GM21723 (cell line): ENCODE results near the gene CGNL1.

Source experiments
- ATAC-seq: cut with Tn5 transposase; IDR thresholded peaks from one replicate; pipeline ENCODE4 v1.9.1; 2021; ENCODE audit warnings: mild to moderate bottlenecking, moderate library complexity; ENCODE audit not compliant: unreplicated experiment

The CGNL1 gene

DNA sequence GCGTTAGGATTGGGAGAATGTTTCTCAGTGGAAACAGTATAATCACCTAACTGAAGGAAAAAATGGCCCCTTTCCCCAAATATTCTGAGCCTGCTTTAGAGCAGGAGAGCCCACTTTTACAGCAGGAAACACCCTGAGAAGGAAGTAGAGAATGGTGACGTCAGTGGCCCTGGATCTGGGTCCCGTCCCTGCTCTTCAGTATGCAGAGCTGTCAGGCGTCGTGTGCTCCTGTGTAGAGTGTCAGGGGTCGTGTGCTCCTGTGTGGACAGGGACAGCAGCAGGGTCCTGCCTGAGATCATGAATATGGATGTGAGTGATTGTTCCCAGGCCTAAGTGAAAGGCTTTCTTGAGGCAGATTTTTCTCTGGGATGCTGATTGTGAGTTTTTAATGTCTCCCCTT is 45.2 kb downstream of the CGNL1 start:
- no peak for ATAC-seq

DNA sequence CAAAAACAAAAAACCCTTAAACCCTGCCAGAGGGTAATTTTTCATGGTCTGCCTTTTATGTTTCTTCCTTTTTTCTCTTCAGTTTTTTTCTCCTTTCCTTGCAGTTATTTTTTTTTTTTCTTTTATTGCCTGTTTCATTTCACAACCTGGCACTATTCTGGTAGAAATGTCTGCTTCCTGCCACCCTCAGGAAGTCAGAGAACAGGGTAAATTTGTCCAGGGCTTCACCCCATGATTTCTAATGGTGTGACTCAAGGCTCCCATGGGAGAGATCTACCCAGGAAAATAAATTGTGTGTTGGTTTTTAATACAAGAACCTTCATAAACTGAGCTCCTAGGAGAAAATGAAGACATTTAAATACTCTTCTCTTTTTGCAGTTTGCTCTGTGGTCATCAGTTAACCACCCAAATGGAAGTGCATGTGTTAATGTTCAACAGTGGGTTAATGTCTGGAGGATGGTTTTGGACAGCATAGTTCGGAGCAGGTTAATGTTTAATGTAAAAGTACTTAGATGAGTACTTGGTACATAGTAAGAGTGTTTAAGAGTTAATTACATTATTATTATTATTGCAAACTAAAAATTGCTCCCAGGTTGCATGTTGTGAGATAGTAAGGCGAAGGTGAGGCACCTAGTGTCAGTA is 45.9 kb downstream of the CGNL1 start:
- no peak for ATAC-seq

DNA sequence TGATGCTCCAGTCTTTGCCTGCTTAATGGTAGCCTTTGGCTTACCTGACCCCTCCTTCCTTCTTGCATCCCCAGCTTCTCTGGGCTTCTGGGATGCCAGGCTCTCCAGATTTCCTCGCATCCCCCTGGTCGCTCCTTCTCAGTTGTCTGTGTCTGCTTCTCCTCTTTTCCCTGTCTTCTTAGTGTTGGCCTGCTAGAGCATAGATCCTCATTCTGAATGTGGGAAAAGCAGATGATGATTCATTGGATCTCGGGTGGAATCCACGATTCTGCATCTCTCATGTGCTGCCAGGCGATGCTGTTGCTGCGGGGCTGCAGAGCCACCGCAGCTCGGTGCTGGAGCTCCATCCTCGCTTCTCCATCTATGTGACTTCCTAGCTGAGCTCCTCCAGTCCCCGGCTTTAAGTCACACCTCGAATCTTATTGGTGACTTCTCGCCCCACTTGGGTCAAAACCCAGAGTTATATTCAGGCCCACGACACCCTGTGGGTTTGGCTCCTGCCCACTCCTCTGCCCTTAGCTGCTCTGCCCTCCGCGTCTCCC is 47.4 kb downstream of the CGNL1 start:
- ATAC-seq, result no peak

DNA sequence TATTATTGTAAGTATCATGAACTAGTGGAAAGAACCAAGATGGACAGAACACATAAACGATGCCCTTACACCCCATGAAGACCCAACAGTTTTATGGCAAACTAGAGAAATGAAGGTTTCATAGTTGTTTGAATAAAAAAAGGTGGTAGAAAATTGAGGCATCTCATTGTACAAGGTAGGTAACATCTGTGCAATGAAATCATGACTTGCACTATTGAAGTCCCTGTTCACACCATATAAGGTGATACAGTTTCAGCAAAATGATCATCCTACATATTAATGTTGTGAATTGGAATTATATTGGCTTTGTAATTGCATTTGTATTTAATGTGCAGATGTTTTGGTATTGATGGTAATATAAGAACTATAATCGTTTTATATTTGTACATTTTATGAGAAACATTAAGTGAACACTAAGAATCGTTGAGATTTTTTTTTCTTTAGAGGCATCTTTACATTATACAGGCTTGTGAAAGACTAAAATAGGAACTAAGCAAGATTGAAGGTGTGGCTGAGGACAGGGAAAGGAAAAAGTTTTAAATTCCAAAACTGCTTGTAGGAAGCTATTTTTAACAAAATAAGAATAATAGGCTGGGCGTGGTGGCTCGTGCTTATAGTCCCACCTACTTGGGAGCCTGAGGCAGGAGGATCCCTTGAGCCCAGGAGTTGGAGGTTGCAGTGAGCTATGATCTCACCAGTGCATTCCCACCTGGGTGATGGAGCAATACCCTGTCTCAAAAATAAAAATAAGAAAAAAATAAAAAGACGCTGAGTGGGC is 48.5 kb downstream of the CGNL1 start:
- no peak for ATAC-seq

DNA sequence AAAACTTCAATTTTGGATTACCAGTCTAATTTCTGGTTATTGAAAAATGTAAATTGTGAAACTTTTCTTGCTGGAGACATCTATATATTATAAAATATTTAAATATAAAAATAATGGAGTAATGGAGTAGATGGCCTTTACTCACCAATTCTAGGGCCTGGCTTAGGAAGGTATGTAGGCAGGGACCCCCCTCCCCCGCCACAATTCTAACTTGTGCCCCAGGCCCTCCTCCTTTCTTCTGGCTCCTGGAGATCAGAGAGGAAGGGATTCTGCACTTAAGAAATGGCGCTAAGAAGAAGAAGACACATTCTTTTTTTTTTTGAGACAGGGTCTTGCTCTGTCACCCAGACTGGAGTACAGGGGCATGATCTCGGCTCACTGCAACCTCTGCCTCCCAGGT is 49.5 kb downstream of the CGNL1 start:
- no peak for ATAC-seq

DNA sequence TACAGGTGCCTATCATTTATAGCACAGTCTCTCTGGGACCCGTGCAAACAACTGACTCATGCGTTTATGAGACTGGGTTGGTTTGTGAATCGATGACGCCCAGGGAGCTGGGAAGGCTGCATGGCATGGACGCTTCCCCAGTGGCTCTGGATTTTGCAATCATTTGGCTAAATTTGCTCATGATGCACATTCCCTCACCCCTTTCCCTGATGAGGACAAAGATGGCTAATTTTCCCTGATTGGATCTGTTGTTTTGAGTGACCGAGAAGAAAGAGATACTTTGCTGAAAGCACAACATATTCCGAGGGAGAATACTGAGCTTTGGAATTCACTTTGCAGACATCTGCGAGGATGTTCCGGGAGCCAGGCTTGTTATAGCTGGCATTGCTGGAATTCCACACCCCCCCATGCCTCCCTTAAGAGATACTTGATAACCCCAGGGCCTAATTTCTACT is 51.1 kb downstream of the CGNL1 start:
- no peak for ATAC-seq

DNA sequence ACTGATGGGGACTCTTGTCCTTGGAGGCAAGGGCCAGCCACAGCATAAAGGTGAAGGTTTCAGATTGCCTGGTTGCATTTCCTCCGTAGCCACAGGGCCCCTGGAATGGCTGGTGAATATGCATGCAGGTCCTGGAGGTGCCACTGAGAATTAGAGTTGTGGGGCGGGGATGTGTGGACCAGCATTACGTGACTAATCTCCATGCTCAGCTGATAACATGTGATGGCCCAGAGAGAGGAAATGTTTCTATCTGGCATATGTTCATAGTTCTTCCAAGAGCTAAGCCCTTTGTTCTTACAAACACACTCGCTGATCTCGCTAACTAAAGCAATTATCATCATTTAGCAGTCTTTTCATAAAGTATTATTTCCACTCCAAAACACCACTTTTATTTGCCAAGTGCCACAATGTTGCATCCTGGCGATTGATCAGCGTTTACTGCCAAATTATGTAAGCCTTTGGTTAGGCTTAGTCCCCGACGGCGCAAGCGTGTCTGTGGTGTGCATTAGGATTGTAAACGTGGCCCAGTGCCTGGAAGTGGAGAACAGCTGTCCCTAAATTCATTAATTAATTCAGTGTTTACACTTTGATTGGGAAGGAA is 55.9 kb downstream of the CGNL1 start:
- ATAC-seq, result no peak

DNA sequence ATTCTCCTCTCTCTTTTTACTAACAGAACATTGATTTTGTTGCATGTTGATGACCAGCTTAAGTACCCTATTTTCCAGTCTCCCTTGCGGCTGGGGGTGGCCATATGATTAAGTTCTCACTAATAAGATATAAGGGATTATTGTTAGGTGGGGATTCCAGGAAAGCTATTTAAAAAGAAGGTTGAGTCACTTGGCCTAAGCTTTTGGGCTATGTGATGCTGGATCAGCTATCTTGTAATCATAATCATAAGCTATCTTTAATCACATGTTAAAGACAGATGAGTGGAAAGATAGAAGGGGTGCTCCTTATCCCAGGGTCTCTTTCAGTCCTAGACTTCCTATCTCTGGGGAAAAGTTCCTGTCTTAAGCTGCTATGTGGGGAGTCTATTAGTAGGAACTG is 59.9 kb downstream of the CGNL1 start:
- no peak for ATAC-seq

DNA sequence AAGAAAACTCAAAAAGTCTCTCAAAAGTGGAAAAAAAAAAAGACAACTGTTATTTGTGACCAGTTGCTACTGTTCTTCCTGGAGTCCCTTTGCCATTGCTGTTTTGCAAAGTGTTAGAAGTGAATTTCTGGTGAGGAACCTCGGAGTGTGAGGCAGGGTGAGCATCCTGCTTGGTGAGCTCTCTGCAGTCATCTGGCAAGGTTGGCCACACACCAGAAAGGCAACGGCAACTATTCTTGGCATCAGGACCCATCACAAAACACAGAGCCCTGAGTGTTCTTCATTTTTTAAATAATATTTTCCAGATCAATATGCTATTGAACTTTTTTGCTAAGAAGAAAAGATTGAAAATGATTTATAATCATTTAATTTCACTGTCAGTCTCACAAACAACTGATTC is 60.7 kb downstream of the CGNL1 start:
- no peak for ATAC-seq

DNA sequence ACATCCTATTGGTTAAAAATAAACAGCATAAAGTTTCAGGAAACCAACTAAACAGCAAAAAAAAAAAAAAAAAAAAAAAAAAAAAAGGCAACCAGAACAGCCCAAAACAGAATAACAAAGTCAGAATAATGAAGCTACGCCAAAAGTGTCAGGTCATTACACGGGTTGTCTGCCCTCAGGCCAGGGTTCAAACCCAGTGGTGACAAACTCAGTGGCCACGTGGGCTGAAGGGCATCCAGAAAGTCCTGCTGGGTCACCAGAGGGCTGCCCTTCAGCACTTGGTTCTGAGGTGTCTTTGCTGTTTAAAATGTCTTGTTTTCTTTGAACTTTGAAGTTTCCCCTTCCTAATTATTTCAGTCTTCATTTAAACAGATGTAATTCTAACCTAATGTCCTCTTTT is 61.3 kb downstream of the CGNL1 start:
- ATAC-seq, result no peak

DNA sequence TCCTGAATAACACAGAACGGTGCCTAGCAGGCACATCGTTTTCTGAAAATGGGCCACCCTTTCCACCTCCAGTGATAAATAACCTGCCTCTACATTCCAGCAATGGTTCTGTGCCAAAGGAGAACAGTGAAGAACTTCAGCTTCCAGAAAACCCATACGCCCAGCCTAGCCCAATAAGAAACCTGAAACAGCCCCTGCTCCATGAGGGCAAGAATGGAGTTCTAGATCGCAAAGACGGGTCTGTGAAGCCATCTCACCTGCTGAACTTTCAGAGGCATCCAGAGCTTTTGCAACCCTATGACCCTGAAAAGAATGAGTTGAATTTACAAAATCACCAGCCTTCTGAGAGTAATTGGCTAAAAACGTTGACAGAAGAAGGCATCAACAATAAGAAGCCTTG is 61.9 kb downstream of the CGNL1 start:
- no peak for ATAC-seq

DNA sequence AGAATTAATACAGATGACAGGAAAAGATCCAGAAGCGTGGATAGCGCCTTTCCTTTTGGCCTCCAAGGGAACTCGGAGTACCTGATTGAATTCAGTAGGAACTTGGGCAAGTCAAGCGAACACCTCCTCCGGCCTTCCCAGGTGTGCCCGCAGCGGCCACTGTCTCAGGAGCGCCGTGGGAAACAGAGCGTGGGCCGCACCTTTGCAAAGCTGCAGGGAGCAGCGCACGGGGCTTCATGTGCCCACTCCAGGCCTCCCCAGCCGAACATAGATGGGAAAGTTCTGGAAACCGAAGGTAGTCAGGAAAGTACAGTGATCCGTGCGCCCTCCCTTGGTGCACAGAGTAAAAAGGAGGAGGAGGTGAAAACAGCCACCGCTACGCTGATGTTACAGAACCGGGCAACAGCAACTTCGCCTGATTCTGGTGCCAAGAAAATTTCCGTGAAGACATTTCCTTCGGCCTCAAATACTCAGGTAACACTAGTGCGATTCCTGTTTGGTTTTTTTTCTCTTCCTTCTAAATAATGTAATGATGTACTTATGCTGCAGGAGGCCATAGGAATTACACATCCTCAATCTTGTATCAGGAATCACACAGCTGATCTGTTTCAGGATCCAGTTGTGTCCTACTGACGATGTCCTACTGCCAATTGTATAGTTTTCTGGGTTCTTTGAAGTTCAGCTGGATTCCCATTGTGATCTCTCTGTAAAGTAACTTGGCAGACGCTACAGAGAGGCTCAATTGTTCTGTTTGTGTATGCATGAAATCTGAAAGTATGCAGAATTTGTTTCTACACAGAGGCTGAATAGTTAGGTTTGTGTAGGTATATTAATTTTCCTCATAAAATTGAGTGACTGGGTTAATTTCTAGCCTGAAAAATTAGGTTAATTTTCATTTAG is 63.1 kb downstream of the CGNL1 start:
- ATAC-seq, result no peak

DNA sequence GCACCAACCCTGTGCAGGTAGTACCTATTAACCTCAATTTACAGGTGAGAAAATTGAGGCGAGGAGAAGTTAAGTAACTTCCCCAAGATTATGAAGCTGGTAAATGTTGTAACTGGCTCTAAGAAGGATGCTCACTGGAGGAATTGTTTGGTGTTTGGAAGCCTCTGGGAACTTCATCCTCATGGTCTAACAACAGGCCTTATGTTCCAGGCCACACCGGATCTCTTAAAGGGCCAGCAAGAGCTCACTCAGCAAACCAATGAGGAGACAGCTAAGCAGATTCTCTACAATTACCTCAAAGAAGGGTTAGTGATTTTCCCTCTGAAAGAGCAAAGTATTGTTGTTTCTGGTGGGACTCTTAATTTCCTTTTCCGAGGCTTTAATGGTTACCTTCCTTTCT is 63.9 kb downstream of the CGNL1 start:
- no peak for ATAC-seq

DNA sequence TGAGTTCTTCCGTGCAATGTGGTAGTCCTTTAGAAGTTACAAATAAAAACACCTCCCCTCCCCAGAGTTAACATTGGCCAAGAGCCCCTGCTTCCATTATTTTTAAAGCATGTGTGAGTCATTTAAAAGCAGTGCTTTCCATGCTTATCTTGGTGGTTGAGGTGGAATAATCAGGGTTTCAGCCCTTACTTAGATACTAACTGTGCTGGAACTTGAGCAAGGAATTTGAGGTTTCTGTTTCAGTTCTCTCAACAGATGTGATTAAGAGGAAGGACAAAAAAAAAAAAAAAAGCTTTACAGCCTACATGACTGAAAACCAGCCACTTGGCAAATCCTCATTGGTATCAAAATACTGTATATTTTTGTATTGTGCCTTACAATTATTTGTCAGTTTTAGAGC is 64.5 kb downstream of the CGNL1 start:
- no peak for ATAC-seq

DNA sequence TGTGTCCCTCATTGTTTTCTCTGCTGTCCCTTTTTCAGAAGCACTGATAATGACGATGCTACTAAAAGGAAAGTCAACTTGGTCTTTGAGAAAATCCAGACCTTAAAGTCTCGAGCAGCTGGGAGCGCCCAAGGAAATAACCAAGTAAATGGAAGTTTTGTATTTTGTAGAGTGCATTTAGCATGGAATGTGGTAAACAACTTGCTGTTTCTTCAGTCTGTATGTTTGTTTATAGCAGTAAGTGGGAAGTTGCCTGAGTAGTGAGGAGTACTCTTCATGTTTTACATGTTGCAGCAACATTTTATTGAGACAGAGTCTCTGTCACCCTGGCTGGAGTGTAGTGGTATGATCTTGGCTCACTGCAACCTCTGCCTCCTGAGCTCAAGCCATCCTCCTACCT is 66.0 kb downstream of the CGNL1 start:
- no peak for ATAC-seq

DNA sequence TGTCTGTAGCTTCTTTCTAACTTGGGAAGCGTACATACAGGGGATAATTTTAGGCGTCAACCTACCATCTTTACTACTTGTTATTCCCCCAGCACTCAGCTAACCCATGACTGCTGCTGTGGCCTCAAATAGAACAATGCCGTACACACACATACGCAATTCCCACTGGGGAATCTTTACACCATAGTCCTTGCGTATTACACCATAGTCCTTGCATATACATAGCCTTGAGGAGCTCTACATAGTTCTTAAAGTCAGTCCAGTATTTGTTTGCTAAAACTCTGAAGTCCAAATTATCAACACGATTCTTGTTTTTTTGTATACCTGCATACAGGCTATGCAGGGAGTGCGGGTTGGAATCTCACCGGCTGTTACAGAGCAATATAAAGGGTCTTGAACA is 67.2 kb downstream of the CGNL1 start:
- no peak for ATAC-seq

DNA sequence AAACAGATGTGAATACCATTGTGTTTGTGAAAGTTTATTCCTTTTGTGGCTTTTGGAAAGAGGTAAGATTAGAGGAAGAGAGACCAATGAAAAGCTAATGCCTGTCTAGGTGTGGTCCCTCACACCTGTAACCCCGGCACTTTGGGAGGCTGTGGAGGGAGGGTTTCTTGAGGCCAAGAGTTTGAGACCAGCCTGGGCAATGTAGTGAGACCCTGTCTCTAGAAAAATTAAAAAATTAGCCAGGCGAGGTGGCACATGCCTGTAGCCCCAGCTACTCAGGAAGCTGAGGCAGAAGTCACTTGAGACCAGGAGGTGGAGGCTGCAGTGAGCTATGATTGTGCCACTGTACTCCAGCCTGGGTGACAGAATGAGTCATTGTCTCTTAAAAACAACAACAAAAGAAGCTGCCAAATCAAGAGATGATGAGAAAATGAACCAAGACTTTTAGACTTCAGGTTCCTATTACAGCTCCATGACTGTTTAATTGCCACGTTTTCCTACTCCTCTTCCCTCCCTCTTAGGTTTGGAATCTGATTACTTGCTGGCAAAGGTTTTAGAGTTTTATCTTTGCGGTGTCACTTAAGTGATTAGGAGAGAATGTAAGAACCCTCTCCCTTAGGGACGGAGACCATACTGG is 68.7 kb downstream of the CGNL1 start:
- no peak for ATAC-seq

DNA sequence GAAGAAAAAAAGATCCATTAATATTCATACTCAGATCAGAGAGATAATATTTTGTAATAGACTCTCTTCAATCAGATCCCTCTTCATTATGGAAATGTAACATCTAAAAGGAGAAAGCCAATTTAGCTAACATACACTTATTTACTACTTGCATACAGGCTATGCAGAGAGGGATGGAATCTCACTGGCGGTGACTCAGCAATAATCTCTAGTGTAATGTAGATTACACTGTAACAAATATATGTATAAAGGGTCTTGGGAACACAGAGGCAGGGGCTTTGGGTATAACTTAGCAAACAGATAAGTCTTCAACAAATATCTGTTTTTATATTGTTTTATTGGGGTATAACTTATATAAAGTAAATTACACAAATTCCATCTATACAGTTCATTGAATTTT is 69.6 kb downstream of the CGNL1 start:
- no peak for ATAC-seq

DNA sequence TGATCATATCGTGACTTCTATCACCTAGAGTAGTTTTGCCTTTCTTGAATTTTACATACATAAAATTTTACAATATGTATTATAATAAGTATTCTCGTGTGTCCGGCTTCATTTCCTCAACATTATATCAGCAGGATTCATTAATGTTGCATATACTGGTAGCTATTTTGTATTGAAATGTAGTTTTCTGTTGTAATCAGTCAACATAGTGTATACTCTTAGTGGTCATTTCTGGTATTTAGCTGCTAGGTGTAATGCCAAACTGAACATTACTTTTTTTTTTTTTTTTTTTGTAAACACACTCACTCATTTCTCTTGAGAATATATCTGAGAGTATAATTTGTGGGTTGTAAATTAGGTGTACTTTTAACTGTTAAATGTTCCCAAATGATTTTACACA is 70.1 kb downstream of the CGNL1 start:
- no peak for ATAC-seq

DNA sequence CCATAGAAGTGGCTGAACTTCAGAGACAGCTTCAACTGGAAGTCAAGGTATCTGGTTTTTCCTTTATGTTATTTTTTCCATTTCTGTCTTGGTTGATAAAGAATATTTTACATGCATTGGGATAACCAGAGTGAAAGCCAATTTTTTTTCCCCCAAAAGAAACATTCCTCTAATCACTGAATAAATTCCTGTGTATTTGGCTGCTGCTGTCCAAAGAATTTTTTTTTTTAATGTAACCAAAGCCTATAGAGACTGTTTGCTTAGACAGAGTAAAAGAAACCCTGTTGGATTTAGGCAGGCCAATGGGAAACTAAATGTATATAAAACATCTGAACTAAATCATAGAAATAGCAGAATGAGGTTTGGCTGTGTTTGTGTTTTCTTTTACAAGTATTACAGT is 75.2 kb downstream of the CGNL1 start:
- ATAC-seq, result no peak
